GM12872 (cell line): ENCODE data around the gene NUDT1.

Experiments
- CTCF ChIP-seq: IDR thresholded peaks from 3 replicates; pipeline ENCODE4 v1.5.1; 2011; ENCODE audit warnings: low read depth, mild to moderate bottlenecking, low read length, moderate library complexity; ENCODE audit not compliant: insufficient read depth

The NUDT1 gene

GRCh38 chr7:2241580-2242540, at the start of gene NUDT1, which contains the start of gene MRM2:
Gene NUDT1, plus strand, starts transcription at chr7:2242226. Its CDS starts 2,349 bp downstream, at chr7:2244575.
Gene MRM2, minus strand, starts transcription at chr7:2242205. Its CDS starts 36 bp downstream, at chr7:2242169.
- no peak for TF ChIP-seq CTCF

GRCh38 chr7:2192831-2193534, 49.0 kb upstream of the NUDT1 start:
- TF ChIP-seq CTCF: no peak

- no peak for TF ChIP-seq CTCF
Observed at GRCh38 chr7:2193575-2194305, 48.3 kb upstream of the NUDT1 start.

GRCh38 chr7:2195400-2196246, 46.4 kb upstream of the NUDT1 start:
- no peak for TF ChIP-seq CTCF

GRCh38 chr7:2196381-2197378, 45.3 kb upstream of the NUDT1 start:
- TF ChIP-seq CTCF: no peak
